DMS 273 (cell line): ENCODE data around the gene GRIP2.

Experiments used
- DNase-seq: peaks from one replicate; lab custom pipeline; 2025; ENCODE audit not compliant: unreplicated experiment; lab: John Stamatoyannopoulos, UW

The GRIP2 gene

GRCh38 chr3:14508505-14508819 is 31.7 kb downstream of the GRIP2 start:
- no peak for DNase-seq

DNA sequence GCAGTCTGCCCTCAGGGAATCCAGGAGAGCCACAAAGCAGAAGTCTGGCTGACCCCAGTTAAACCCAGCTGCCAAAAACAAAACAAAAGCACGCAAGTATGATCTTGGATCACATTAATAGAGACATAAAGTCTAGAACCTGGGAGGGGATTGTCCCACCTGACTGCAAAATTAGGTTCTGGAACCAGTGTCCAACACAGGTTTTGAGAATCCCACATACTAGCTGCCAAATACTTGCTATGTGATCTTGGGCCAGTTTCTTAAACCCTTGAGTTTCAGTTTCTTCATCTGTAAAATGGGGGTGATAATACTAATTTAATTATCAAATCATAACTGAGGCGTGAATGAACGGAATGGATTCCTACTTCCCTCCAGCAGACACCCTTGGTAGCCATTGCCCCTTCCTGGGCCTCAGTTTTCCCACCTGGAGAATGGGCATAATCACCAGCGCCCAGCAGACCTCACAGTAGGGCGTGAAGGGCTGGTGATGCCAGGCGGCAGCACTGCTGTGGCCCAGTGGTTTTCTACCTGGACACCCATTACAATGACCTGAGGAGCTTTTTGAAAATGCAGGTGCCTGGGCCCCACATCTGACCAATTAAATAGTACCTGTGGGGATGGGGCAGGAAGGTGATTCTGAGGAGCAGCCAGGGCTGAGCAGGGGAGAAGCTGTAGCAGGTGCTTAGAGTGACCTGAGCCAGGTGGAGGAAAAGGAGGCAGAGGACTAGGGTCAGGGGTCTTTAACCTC is 32.2 kb downstream of the GRIP2 start:
- DNase-seq = no peak

DNA sequence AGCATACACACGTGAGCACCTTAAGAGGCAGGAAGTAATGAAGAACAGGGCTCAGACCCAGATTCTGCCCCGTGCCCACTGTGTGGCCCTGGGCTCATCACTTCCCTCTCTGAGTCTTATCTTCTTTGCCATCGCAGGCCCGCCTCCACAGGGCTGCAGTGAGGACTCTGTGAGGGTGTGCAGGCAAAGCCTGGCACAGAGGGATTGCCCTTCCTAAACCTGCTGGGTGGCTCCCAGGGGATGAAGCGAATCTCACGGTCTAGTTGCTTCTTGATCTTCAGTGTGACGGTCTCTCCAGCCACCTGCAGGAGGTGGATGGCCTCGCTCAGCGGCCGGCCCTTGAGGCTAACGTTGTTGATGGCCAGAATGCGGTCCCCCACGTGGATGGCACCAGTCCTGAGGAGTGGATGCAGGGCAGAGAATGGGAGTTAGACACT is 32.8 kb downstream of the GRIP2 start:
- DNase-seq = peak; percentile 15

- no peak for DNase-seq
Measured at GRCh38 chr3:14506626-14507304, 33.4 kb downstream of the GRIP2 start.

DNA sequence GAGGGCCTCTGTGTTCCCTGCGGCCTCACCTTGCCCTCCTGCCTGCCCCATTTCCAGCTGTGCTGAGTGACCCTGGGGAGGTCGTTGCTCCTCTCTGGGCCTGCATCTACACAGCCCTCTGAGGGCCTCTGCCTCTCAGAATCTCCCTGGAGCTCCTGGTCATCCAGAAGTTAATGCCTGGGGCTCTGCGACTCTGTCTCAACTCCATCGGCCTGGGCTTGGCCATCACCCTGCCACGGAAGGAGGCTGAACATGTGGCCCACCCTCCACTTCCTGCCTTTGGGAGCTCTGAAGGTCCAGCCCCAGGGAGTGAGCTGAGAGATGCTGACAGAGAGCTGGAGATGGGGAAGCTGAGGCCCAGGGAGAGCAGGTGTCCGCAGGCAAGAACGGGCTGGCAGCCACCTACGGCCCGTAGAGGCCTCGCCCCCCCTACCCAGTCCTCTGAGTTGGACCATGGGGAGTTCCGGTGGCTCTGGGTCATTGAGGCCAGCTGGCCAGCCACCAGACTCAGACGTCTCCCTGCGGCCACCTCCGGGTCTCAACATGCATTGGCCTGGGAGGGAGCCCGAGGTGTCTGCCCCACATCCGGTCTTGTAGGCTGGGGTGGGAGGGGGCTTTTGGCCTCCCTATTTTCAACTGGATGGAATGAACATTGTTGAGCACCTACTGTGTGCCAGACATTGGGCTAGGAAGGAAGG is 34.2 kb downstream of the GRIP2 start:
- DNase-seq = no peak

- no peak for DNase-seq
Measured at GRCh38 chr3:14505001-14505802, 34.9 kb downstream of the GRIP2 start.

- no peak for DNase-seq
Measured at GRCh38 chr3:14503706-14504065, 36.5 kb downstream of the GRIP2 start.

GRCh38 chr3:14503033-14503705 is 37.0 kb downstream of the GRIP2 start:
- no peak for DNase-seq

DNA sequence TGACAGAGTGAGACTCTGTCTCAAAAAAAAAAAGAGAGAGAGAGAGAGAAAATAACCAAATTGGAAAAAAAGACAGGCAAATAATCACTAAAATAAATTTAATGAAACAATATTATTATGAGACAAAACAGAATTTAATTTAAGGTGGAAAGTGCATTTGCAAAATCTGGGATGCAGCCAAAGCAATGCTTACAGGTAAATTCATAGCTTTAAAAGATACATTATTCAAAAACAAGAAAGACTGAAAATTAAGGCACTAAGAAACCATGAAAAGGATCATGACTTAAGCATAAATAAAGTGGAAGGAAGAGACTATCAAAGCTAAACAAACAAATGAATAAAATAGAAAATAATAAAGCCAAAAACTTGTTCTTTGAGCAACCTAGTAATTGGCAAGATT is 37.7 kb downstream of the GRIP2 start:
- no peak for DNase-seq

GRCh38 chr3:14497321-14497720 is 42.8 kb downstream of the GRIP2 start:
- DNase-seq = peak; percentile 12

DNA sequence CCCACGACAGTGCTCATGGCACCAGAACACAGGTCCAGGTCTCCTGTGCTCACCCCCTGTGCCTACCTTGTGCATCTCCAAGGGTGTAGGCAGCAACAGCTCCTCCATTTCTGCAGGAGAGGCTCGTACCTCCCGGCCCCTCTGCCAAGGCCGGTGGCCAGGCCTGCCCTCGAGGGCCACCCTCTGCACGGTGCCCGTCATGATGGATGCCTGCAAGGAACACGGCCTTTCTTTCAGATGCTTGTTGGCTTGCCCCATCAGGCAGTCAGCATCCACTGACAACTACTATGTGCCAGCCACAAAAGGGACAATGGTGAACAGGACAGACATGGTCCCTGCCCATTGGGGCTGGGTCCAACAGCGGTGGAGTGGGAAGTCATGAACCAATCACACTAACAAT is 43.8 kb downstream of the GRIP2 start:
- DNase-seq = no peak

DNA sequence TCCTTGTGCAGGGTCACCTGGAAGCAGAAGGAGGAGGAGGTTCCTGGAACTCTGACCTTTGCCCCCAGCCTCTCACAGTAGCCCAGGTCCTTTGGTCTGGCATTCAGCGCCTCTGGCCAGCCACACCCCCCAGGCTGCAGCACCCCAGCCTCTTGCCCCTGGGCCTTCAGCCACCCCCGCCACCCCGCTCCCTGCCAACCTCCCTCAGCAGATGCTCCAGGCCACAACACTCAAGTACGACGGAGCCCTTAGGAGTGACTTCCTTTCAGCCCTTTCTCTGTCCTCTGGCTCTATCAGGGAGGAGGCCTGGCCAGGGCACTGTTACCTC is 45.2 kb downstream of the GRIP2 start:
- DNase-seq = no peak

DNA sequence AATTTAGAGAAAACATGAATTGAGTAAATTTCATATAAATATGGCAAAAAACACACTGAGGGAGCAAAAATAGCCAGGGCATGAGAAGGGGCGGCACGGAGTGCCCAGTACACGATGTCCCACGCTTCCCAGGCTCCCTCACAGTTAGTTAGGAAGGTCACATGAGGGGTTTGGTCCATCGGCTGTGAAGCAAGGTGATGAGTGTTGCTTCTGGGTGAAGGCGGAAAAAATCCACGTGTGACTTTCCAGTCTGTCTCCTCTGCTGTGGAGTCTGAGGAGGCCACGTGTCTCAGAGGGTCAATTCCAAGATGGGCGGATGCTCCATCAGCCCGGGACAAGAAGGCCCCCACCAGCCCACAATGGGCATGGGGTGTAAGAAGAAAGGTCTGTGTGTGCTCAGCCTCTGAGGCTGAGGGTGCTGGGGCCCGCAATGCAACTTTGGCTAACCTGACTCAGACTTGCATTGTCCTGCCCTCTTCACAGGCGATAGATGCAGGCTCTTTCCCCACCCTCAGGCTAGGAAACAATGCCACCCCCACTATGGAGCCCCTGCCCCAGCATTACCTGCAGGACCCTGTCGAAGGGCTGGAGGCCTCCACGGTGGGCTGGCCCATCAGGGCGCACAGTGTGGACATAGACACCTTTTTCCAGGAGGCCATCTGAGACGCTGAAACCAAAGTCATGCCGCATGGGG is 45.7 kb downstream of the GRIP2 start:
- no peak for DNase-seq

DNA sequence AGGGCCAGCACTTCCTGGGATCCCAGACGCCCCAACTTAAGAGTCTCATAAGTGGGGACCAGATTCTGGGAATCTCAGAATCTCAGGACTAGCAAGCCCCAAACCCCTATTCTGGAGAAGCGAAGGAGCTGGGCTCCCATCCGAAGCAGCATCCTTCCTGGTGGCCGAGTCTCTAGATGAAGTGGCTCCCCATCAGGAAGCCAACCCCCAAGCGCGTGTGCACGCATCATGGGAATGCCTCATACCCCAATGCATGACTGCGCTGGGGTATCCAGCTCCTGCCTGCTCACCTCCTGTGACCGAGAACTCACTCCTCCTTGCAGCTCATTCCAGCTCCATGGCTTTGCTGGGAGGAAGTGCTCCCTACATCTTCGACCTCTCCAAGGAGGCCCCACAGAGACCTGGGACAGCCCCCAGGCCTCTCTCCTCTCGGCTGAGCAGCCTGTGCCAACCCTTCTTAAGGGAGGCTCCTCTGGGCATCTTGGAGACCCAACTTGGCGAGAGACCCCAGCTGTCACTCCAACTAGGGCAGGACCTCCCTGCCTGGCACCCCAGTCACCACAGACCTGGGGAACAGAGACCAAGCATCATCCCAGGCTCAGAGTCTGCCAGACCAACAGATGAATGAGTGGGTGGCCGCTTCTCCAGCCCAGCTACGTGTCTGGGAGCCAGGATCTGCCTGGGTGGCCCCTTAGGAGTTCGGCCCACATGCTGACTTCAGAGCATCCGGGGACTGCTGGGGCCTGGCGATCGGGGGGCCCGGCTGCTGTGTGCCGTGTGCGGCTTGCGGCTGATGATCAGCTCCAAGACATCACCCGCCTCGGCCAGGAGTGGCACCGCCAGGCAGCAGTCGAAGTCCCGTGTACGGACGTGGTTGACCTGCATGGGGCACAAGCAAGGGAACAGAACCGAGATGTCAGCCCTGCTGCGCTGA is 46.9 kb downstream of the GRIP2 start:
- DNase-seq = no peak

DNA sequence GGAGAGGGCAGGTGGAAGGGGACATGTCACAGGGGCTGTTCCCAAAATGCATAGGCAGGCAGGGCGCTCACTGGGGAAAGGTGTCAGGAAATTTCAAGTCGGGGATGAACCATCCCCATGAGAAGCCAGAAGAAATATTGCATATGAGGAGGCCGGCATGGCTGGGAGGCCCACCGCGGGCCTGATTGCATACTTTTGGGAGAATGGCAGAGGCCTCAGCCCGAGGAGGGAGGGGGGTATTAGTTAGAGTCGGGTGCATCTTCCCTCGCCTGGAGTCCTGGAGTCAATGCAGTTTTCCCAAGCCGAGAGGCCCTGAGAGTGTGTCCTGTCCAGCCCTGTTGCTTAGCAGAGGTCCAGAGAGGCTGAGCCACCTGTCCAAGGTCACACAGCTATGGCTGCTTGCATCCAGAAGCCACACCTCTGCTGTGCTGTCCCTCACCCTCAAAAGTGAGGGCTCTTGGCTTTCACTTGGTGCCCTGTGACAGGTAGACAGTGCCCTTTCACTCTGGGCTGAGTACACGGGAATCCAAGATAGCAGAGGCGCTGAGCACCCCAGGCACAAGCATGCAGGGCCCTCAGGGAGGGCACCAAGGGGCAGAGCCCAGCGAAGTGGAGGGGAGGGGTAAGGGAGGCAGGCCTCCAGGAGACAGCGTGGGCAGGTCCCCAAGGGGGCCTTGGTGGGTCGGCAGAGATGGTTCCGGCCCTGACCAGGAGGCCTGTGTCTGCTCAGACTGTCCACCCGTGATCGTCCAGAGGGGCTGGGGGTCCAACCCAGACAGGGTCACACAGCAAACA is 48.5 kb downstream of the GRIP2 start:
- DNase-seq = no peak

GRCh38 chr3:14490831-14491230 is 49.3 kb downstream of the GRIP2 start:
- DNase-seq = no peak

- no peak for DNase-seq
Measured at GRCh38 chr3:14490255-14490654, 49.9 kb downstream of the GRIP2 start.

GRCh38 chr3:14489641-14490040 is 50.5 kb downstream of the GRIP2 start:
- DNase-seq = no peak
